ENCODE results near the gene TOR1A.
A peak's percentile ranks its signal among the peaks of the same experiment; 100 is the strongest.
"Not testable (repeated sequence)": the region's sequence is repeated elsewhere in the genome, so short reads cannot be mapped to it uniquely, and the experiment has no call there.

TOR1A gene

DNA sequence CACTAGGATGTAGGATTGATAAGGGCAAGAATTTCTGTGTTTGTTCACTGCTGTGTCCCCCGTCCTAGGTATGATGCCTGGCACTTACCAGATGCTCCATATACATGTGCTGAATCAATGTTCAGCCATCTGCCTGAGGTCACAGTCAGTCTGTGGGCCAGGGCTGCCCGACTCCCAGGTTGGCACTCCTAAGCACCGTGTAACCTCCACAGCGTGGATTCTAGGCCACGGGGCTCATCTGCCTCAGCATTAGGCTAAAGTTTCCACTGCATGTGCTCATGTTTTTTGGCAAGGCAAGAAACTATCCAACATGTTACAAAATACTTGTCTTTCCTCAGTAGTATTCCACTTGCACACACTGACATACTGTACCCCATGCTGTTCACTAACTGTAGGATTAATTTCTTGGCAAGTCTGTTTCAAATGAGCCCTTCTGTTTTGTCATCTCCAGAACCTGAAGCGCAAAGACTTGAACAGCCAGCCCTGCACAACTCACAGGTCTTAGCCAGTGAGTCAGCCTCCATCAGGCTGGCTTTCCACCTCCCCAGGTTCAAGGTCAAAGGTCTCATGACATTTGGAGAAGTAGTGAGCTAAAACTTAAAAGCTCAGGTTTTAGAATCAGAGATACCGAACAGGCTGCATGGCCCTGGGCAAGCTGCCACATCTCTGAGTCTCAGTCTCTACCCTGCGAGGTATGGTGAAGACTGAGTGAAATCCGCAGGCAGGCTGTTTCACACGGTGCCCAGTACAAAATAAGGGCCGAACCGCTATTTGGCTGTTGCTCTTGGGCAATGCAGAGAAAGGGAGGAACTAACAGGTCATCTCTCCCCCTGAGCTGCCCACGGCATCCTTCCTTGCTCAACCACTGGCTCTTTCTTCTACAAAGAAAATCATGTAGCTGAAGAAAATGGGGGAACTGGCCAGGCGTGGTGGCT lies 7.2 kb downstream of the TOR1A start:
- no peak for DNase-seq (ENCODE audit: low spot score)

DNA sequence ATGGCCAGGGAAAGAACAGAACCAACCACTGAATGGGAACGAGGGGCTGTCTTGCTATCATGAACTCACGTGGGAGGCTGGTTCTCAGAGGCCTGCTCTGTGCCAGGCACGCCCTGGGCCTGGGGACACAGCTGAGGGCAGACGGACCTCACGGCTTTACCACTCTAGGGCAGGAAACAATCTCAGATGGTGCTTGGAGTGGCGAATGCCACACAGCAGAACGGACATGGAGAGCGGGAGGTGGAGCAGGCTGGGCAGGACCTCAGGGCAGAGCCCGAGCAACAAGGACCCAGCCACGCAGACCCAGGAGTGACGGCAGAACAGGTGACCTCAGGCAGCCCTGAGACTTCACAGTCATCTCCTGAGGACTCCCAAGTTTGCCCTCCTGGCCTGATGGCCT lies 8.7 kb downstream of the TOR1A start:
- DNase-seq (ENCODE audit: low spot score) = no peak

DNA sequence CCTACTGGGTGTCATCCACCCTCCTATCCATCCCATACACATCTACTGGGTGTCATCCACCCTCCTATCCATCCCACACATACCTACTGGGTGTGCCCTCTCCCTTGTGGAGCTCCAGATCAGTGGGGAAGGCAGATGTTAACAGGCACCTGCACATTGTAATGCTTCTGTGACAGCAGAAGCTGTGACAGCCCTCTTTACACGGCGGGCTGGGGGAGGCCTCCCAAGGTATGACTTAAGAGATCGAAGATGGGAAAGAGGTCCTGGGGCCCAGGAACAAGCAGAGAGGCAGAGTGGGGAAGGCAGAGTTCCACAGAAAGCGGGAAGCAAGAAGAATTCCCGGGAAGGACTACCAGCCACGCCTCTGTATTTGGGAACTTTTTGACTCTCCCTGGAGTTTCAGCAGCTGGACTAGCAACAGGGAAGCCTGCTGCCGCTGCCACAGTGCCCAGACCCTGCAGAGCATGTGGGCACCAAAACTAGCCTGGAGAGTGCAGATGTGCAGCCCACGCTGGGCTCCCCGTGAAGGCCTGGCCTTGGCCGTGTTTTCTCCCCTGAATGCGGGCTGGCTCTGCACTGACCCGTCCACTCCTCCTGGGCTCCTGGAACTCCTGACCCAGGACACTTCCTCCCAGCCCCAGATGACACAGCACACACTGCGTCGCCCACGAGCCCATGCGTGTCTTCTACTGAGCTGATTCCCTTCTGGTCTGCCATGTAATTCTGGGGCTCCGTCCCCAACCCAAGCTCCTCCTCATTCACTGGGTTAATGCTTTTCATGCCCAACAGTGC lies 9.3 kb downstream of the TOR1A start:
- DNase-seq (ENCODE audit: low spot score) = no peak

DNA sequence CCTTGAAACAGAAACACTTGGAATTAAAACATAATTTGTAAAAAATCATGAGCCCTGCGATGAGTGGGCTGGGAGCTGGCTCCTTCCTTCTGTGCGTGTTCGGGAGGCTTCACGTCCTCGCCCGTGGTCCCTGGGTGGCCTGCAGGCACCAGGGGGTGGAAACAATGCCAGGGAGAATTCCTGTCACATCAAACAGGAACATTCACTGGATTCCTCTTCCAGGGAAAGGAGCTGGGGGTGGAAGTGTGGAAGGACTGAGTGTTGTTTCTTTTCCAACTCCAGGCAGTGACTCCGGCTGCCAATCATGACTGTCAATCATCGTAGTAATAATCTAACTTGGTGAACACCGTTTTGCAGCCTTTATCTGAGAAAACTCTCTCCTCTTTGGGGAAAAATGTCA lies 10.3 kb downstream of the TOR1A start:
- DNase-seq (ENCODE audit: low spot score) = no peak

DNA sequence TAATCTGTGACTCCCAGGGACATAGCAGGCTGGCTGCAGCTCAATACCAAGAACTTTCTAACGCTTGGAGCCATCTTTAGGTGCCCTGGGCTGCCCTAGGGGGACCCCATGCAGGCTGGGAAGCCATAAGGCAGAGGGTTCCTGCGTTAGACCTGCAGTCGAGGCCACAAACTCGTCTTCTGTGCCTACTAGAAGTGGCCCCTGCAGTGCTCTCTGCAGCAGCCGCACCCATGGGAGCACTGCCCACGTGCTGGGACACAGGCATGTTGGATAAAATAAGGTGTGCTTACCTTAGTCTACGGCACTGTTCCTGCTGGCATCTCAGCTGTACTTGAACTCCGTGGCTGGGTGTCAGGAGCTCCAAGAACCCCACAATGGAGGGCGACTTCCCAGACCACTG lies 11.6 kb downstream of the TOR1A start:
- DNase-seq (ENCODE audit: low spot score) = no peak

DNA sequence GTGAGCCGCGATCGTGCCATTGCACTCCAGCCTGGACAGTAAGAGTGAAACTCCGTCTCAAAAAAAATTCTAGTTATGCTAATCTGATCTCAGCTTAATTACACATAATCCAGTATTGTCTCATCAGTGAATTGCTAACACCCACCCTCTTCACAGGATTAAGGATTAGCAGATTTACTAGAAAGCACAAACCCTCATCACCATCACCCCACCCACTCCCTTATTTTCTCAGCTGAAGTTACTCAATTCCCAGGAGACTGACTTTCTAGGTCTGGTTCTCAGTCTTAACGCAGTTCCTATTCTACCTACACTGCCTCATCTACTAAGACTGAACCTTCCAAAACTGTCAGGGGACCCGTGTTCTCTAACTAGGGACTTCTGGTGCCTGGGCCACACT lies 12.0 kb downstream of the TOR1A start:
- peak; percentile 76 for DNase-seq (ENCODE audit: low spot score)

DNA sequence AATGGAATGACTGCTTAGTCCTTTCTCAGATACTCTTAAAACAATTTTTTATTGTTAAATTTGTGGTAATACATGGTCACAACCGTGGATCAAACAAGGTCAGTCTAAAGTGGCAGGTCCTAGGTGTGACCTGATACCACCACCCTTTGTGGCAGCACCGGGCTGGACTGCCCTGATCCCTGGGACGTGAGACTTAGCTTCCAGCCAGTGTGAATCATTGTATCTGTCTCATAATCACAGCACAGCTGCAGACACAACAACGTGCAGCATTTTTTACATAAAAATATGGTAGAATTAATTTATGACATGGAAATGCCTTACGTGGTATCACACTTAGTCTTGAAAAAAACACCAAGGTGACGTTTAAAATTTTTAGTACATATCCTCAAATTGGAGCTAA lies 13.1 kb downstream of the TOR1A start:
- no peak for DNase-seq (ENCODE audit: low spot score)

DNA sequence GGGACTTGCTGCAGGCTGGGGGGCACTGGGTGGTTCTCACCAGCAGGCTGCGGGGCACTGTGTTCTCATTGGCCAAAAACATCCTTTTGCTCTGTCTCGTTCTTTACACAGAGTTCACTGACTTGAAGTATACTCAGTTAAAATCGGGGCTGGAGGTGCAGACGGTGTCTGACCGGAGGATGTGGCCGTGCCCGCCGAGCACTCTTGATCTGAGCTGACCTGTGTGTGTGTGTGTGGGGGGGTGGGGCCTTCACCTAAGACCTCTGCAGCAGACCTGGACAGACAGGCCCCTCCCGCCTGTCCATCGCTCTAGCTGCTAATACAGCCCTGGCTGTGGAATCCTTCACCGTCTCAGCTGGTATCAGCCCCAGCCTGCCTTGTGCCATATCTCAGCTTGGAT lies 13.8 kb downstream of the TOR1A start:
- no peak for DNase-seq (ENCODE audit: low spot score)

DNA sequence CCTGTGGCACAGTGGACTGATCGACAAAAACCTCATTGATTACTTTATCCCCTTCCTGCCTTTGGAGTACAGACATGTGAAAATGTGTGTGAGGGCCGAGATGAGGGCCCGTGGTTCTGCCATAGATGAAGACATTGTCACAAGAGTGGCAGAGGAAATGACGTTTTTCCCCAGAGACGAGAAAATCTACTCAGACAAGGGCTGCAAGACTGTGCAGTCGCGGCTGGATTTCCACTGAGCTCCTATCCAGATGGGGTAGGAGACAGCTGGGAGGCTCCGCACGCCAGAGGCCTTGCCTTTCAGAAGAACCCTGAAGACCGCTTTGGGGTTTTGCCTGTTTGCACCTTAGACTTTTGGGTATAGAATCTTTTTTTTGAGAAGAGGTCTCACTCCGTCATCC lies 14.6 kb downstream of the TOR1A start:
- peak; percentile 52 for DNase-seq (ENCODE audit: low spot score)

DNA sequence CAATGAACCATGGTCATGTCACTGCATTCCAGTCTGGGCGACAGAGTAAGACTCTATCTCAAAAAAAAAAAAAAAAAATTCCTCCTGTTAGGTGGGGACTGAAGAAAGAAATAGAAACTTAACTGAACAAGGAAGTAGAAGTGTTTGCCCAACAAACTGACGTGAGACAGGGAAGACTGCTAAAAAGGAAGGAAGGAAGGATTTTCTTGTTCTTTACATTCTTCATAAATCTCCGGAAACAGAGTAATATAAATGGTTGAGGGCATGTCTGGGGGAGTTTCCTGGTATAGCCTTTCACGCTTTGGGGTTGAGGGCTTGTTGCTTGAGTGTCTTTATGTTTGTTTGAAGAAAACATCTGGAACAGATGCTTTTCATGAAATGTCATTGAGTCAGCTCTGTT lies 17.9 kb downstream of the TOR1A start:
- DNase-seq (ENCODE audit: low spot score) = no peak

DNA sequence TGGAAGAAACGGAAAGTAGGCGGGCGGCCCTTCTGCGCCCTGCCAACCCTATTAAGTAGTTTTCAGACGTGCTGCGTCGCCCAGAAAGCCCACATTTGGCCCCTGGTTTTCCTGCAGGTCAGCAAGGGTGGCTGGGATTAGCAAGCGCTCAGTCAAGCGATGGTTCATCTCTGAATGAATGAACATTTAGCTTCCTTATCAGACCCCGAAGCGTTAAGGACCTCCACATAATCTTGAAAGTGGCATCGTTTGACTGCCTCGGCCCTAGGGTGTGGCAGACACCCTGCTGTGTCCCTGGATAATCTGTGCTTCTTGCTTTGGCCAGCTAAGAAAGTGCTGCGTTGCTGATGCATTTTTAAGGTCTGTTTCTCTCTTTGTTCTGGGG lies 20.3 kb downstream of the TOR1A start:
- no peak for DNase-seq (ENCODE audit: low spot score)

DNA sequence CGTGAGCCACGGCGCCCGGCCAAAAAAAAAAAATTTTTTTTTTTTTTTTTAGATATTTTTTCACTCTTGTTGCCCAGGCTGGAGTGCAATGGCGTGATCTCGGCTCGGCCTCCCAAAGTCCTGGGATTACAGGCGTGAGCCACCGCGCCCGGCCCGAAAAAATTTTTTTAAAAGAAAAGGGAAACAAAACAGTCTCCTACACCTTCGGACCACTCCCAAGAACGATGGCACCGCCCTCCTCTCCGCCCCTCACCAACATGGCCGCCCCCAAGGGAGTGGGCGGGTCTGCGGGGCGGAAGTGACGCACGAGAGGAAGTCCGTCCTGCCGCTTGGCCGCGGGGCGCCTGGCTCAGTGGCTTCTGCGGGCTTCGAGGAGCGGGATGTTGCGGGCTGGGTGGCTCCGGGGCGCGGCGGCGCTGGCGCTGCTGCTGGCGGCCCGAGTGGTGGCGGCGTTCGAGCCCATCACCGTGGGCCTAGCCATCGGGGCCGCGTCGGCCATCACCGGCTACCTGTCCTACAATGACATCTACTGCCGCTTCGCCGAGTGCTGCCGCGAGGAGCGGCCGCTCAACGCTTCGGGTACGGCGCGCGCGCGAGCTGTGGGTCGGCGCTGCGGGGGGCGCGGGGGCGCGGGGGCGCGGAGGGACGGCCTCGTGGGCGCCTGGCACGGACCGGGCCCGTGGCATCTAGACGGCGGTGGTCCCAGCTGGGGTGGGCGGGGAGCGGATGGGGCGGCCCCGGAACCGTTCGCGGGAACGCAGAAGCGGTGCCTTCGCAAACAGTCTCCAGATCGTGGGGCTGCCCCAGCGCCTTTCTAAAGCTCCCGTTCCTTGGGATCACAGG lies 20.9 kb downstream of the TOR1A start, which contains the start of gene TOR1B:
TSS of gene TOR1B (plus strand) at position 352 of the 843 bp plus-strand sequence. CDS start at position 381, 29 bp downstream.
- DNase-seq (ENCODE audit: low spot score) = peak; percentile 96

DNA sequence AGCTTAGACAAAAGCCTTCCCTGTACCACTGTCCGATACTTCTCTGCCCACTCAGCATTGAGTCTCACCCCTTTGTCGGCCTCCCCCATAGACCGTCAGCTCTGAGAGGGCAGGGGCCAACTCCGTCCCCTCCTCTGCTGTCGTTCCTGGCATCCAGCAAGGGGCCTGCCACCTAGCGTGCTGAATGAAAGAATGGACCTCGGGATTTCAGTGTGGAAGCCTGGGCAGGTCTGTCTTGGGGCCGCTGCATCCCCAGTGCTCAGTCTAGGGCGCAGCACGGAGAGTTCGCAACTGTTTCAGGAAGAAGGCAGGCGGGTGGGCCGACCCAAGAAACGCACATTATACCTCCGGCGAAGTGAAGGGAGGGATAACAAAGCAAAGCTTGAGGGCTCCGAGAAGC lies 22.4 kb downstream of the TOR1A start:
- DNase-seq (ENCODE audit: low spot score) = no peak

DNA sequence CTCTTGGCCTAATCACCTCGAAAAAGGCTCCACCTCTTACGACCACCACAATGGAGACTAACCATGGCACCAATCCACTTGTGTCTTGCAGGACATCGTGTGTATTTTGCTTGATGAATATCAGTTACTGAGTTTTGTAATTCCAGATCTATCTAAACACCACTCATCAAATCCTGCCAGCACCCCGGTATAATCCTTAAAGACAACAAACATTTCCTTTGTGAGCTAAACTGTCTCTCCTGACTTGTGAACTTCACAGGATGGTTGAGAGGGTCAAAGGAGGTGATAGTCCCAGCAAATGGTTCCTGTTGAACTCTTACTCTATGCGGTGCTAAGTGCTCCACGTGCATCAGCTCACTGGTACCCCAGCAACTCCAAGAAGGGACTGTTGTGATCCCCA lies 25.0 kb downstream of the TOR1A start:
- no peak for DNase-seq (ENCODE audit: low spot score)

DNA sequence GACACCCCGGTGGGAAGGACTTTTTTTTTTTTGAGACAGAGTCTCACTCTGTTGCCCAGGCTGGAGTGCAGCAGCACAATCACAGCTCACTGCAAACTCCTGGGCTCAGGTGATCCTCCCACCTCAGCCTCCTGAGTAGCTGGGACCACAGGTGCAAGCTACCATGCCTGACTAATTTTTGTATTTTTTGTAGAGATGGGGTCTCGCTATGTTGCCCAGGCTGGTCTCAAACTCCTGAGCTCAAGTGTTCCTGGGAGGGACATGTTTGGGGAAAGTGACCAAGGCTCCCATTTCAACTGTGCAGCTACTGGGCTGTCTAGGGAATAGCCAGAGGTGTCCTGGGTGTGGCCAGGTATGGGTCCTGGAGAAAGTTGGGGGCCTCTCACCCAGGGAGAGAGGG lies 27.9 kb downstream of the TOR1A start:
- DNase-seq (ENCODE audit: low spot score) = not testable (repeated sequence)

DNA sequence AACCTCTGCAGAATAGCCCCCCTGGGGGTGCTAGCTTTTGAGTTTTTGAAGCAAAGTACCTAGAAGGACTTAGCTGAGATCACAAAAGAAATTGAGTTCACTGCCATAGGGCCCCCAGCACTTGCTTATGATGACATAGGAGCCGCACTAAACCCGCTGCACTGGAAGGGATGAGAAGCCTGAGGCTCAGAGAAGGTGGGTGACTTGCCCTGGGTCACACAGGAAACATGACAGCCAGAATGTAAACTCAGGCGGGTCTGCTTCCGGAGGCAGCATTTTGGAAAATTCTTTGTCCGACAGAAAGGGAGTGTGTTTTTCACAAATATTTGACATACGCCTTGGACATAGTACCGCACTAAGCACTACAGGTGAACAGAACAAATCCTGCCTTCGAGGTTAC lies 29.4 kb downstream of the TOR1A start:
- no peak for DNase-seq (ENCODE audit: low spot score)

DNA sequence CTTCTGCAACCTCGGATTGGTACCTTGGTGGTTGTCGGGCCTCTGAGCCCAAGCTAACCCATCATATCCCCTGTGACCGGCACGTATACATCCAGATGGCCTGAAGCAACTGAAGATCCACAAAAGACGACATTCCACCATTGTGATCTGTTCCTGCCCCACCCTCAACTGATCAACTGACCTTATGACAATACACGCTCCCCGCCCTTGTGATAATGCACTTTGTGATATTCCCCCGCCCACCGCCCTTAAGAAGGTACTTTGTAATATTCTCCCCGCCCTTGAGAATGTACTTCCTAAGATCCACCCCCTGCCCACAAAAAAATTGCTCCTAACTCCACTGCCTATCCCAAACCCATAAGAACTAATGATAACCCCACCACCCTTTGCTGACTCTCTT lies 37.5 kb downstream of the TOR1A start:
- DNase-seq (ENCODE audit: low spot score) = no peak

DNA sequence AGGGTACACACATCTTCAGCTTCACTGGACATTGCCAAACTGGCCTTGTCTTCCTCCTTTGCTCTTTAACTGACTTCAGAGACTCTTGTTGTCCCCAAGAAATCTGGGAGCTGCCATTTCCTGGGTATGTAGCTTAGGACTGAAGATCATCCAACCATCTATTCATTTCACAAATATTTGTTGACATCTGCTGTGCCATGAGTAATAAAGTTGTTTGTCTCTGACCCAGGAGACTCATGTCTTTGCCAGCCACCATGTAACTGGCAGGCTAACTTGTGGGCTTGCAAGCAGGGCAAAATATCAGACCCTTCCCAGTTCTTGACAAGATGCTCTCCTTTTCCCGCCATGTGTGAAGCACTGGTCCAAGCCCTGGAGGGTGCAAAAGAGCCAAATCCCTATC lies 38.1 kb downstream of the TOR1A start:
- no peak for DNase-seq (ENCODE audit: low spot score)

DNA sequence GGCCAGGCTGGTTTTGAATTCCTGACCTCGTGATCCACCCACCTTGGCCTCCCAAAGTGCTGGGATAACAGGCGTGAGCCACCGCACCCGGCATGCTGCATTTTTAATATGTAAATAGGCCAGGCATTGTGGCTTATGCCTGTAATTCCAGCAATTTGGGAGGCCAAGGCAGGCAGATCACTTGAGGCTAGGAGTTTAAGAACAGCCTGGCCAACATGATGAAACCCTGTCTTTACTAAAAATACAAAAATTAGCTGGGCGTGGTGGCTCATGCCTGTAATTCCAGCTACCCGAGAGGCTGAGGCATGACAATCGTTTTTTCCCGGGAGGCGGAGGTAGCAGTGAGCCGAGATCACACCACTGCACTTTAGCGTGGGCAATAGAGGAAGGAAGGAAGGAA lies 39.0 kb downstream of the TOR1A start:
- not testable (repeated sequence) for DNase-seq (ENCODE audit: low spot score)

DNA sequence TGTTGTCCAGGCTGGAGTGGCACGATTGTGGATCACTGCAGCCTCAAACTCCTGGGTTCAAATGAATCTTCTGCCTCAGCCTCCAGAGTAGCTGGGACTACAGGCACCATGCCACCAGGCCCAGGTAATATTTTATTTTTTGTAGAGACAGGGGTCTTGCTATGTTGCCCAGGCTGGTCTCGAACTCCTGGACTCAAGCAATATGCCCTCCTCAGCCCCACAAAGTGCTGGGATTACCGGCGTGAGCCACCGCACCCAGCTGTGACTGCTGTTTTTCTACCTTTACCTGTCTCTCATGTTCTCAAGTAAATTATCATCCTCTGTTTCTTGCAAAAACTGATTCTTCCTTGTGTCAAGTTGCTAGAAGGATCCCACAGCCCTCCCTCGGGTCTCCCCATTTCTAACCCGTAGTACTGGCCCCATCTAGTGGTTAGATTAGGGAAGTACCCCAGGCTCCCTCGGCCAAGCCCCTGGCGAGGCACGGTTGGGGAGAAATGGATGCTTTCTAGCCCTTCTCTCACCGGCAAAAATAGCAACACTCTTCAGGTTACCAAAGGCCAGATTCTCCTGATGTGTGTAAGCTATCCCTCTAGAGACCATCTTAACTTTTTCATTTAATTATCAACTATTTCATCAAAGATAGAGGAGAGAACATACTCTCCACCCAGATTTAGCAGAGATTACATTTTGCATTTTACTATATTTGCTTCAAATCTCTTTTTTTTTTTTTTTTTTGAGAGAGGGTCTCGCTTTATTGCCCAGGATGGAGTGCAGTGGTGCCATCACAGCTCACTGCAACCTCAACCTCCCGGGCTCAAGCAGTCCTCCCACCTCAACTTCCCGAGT lies 40.2 kb downstream of the TOR1A start:
- DNase-seq (ENCODE audit: low spot score) = peak; percentile 90

DNA sequence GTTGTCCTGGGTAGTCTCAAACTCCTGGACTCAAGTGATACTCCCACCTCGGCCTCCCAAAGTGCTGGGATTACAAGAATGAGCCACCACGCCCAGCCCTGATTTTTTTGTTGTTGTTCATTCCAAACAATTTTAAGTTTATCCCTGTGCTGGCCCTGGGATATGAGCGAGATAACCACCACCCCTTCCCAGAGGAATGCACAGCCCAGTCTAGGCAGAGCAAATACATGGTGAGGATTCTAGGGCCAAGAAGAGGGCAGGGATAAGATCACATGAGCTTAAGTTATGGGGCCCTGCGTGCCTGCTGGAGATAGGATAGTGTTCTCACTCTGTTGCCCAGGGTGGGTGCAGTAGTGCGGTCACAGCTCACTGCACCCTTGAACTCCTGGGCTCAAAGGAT lies 42.0 kb downstream of the TOR1A start:
- no peak for DNase-seq (ENCODE audit: low spot score)
